Astrocyte (in vitro differentiated cells and primary cell): ENCODE data around the gene CACNA1C.

ENCODE experiments used
- EZH2 ChIP-seq: IDR thresholded peaks from 2 replicates; pipeline ENCODE4 v1.6.1; 2012; ENCODE audit warnings: mild to moderate bottlenecking, low read length, inconsistent platforms; ENCODE audit not compliant: insufficient read depth
- TF ChIP-seq, protein P1 (sequence below): IDR thresholded peaks from 2 replicates; pipeline ENCODE4 v1.5.1; 2011; ENCODE audit warnings: low read depth, mild to moderate bottlenecking, inconsistent platforms, low read length, moderate library complexity; ENCODE audit not compliant: insufficient read depth

DNA sequence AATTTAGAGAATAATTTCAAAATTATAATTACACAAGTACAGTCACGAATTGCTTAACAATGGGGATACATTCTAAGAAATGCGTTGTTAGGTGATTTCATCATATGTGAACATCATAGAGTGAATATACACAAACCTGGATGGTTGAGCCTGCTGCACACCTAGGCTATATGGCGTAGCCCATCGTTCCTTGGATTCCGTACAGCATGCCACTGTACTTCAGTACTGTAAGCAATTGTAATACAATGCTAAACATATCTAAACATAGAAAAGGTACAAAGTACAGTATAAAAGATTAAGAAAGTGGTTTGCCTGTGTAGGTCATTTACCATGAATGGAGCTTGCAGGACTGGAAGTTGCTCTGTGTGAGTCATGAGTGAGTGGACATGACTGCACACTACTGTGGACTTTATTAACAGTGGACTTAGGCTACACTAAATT, 286.2 kb downstream of the CACNA1C start:
- TF ChIP-seq, protein P1, sequence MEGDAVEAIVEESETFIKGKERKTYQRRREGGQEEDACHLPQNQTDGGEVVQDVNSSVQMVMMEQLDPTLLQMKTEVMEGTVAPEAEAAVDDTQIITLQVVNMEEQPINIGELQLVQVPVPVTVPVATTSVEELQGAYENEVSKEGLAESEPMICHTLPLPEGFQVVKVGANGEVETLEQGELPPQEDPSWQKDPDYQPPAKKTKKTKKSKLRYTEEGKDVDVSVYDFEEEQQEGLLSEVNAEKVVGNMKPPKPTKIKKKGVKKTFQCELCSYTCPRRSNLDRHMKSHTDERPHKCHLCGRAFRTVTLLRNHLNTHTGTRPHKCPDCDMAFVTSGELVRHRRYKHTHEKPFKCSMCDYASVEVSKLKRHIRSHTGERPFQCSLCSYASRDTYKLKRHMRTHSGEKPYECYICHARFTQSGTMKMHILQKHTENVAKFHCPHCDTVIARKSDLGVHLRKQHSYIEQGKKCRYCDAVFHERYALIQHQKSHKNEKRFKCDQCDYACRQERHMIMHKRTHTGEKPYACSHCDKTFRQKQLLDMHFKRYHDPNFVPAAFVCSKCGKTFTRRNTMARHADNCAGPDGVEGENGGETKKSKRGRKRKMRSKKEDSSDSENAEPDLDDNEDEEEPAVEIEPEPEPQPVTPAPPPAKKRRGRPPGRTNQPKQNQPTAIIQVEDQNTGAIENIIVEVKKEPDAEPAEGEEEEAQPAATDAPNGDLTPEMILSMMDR, result no peak
- no peak for TF ChIP-seq EZH2
